HT-29 (cell line): ENCODE results near the gene AFF3. TPM values are rescaled to one million over a fixed set of nuclear protein-coding genes. Genes with fewer than 3 reads are reported as not detected.
"Not testable (repeated sequence)": the region's sequence is repeated elsewhere in the genome, so short reads cannot be mapped to it uniquely, and the experiment has no call there.

ENCODE experiments used
- DNase-seq: peaks from one replicate; pipeline ENCODE4 v3.0.0-alpha.2; 2015; ENCODE audit warnings: low spot score
- total RNA-seq: library from RNA; depleted of rRNA; stranded (reverse); fragments of >200 nt; shearing (Covaris generic); gene quantifications from 2 replicates; pipeline ENCODE4 v1.2.3, GENCODE V29; 2014

AFF3 gene
- total RNA-seq, 1 experiment from 2014 or later: not detected

- no peak for DNase-seq
Observed at GRCh38 chr2:99672766-99673350, 469.5 kb downstream of the AFF3 start.

DNA sequence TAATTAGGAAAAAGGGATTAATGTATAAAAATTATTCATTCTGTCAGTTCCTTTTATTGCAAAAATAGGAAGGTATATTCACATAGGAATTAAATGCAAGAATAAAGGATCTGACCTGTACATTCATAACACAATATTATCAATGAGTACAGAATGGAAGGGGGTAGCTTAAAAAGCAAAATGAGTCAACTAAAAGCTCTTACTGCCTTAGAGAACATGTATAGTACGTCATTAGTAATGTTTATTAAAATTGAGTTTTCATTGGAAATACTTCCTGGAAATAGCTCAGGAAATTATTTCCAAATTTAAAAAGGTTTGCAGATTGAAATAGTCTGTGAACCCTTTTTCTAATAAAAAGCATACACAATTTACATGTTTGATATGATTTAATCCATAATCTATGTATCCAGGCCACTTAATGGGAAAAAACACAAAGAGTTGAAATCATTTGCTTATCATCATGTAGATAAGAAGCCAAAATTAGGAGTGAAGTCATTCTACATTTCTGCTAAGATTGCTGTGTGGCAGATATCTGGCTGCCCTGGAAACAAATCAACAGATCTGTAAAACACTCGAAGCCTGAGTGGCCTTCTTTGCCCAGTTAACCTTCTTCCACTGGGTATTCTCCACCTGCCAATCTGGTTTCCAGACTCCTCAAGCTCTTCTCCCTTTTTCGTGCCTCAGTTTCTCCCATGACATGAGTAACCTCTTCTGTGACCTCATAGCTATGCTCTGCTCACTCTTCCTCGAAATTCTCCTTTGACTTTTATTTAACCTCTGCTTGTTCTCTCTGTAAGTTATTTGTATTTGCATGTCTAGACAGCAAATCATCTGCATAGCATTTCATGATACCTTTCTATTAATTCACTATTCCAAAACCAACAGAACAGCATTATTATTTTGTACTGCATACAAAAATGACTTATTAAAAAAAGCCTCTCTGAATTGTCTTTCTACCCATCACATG, 471.3 kb downstream of the AFF3 start:
- no peak for DNase-seq

- no peak for DNase-seq
Observed at GRCh38 chr2:99666256-99666655, 476.1 kb downstream of the AFF3 start.

GRCh38 chr2:99663641-99664040, 478.7 kb downstream of the AFF3 start:
- DNase-seq: no peak

- DNase-seq: no peak
Observed at GRCh38 chr2:99662761-99663341, 479.5 kb downstream of the AFF3 start.

DNA sequence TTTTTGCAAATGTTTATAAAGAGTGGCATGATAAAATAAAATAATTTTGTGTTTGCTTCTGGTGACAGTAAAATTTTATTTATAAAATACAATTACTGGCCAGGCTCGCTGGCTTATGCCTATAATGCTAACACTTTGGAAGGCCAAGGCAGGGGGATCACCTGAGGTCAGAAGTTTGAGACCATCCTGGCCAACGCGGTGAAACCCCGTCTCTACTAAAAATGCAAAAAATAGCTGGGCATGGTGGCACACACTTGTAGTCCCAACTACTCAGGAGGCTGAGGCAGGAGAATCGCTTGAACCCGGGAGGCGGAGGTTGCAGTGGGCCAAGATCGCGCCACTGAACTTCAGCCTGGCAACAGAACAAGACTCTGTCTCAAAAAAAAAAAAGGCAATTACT, 480.6 kb downstream of the AFF3 start:
- DNase-seq: not testable (repeated sequence)

DNA sequence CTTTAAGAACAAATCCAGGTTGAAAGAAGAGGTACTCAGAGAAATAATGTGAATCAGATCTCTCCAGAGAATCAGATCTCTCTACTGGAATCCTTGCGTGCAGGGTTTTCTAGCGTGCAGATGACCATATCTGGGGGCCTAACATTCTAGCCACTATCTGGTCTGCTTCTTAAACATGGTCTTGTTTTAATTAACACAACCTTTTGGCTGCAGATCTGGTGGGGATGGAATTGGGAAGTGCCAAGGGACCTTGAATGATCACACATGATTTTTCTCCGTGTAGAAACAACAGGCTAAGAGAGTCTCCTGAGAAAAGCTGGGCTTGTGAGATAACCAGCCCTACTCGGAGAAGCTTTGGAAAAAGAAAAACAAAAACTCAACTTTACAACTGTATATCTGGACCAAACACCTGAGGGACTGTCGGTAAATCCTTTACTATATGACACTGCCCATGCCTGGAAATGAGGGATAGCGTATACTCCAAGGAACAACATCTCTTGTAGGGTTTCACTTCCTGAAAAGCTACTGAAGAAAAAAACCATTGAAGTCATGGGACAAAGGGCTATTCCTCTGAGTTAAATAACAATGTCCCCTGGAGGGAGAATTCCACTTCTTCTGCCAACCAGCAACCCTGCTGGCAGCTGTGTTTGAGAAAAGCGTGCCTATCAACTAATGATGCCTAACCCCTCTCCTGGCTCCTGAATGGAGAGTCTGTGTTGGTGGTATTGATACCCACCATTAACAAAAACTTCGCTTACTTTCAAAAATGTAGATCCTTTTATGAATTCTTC, 481.6 kb downstream of the AFF3 start:
- no peak for DNase-seq

DNA sequence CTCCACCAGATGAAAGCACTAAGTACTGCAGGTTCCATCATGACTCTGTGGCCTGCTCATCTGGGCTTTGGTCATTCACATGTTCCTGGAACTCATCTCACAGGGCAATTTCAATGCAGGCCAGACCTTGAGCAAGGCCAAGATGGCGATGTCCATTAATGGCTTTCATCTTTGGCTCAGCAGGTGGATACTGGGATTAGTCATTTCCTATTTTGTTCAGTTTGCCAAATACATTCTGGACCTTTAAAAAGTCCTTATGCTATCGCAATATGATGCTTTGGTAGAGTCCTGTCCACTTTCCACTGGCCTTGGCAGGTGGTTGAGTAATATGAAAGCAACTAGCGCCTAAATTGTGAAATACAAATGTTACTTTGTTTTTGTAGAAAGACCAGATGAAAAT, 482.5 kb downstream of the AFF3 start:
- DNase-seq: no peak

DNA sequence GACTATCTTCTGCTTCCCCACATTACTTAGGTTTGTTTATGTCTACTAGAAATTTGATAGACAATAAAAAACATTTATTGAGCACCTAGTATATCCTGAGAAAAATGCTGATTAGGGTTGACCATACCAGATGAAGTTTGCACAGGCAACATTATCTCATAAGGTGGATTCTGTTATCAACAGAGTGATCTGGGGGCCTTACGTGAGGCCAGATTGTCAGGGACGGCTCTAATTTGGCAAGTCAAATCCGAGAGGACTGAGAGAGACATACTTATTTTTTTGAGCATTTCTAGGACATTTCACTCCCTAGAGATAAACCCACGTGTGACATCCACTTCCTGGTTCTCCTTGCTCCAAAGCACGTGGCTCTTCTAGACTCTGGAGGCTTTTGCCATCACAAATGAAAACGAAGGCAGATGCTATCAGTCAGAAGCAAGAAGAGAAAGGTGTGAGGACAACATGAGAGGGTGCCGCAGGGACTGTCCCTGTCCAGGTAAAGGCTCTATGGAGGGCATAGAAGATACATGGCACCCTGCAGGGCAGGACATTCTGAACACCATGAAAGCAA, 484.6 kb downstream of the AFF3 start:
- DNase-seq: no peak

GRCh38 chr2:99656994-99657393, 485.4 kb downstream of the AFF3 start:
- no peak for DNase-seq

DNA sequence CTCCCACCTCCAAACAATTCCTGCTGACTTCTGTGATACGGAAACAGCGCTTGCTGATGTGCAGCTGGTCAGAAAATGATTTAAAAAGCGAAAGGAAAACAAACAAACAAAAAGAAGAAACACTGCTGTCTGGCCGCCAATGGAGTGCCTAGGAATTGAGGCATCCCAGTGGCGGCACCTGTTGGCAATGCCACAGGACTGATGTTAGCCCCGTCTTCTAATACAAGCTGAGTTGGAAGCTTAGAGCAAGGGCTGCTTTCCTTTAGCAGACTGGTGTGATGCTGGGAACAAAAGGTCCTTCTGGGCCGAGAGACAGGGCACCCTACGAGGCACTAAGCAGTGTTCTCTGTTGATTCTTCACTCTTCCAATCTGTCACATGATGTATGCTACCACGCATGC, 489.0 kb downstream of the AFF3 start:
- peak; percentile 10 for DNase-seq

DNA sequence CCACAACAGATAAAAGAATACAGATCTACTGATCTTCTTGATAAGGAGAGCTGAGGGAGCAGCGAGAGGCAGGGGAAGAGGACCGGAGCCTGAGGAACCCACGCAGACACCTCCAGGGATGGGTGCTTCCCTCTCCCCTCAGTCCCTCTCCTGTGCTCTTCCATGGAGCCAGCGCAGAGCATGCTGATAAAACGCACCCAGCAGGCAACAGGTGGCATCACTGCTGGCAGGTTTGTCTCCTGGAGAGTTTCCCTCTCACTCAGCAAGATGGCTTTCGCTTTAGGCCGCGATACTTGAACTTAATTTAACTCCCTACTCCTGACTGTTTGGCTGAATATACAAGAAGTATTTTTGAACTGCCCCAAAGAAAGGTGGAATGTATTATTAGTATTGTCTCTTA, 489.5 kb downstream of the AFF3 start:
- no peak for DNase-seq

- DNase-seq: no peak
Observed at GRCh38 chr2:99651930-99652670, 490.3 kb downstream of the AFF3 start.

DNA sequence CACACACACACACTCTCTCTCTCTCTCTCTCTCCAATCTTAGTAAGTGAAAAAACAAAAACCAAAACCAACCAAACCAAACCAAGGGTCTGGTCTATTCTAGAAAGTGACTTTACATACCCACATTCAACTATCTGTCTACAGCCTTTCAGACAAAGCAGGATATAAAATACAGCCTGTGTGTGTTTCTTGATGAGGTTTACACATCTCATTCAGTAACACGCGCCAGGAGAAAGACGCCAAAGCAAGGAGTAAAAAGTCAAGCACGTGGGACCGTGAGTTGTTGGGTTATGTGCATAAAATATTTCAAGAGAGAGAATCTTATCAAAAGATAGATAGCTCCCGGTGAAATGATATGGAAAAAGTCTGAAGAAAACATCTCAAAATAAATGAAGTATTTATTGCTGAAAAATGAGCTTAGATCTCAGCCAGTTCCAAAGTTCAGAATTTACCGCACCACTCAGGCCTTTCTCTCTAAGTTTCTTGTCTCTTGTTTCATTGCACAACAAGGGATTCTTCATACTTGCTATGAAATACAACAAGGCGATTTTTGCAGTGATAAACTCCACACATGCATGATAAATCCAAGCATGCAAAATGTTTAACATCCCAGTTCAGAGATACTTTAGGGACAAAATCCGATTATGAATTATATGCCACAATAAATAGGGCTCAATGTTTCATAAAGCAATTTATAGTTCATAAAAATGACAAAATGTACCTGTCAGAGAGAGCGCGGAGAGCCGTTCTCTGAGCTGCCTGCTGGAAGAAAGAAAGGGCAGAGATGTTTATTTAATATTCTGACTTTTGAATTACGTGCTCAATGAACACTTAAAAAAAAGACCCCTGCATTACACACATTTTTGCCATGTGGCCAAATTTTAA, 493.2 kb downstream of the AFF3 start:
- no peak for DNase-seq

GRCh38 chr2:99648178-99648844, 494.1 kb downstream of the AFF3 start:
- DNase-seq: no peak

DNA sequence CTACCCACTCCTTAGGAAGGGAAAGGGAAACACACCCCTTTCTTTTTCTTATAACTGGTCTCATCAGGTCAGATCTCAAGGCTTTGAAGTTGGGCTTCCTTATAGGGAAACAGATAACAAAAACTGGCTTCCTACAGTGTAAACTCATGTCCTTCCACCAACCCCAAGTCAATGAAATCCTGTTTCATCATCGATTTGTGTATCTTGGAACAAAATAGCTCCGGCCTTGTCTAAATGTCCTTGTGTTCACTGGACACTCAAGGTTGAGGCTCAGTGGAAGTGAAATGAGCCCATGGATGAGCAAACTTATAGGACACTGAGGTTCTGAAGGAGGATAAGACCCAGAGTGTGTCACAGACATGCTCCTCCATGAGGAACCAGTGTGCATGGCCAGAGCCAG, 496.4 kb downstream of the AFF3 start:
- no peak for DNase-seq

- DNase-seq: no peak
Observed at GRCh38 chr2:99644419-99644787, 498.0 kb downstream of the AFF3 start.

DNA sequence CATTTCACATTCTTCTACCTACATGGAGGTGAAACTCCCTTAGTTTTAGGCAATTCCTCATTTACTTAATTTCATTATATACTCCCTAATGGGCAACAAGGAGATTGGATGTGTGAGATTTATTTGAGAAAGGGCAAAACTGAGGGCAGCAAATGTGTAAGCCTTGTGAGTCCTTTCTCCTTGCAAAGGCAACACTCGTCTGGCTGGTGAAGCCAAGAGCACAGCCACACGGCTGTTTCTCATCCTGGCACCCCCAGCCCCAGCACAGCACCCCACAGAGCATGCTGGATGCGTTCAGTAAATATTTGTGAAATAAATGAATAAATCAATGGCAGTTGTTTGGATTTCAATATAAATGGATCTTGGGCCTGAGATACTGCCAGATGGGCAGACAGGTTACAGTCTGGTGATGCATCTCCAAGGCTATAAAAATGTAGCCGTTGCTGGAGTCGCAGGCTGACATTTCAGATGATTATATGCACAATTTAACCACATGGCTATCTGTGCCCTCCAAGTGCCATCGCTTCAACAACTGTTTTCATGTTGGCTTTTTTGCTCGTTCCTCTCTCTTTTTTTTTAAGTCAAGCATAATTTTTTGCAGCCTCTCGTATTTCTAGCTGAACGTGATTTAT, 498.5 kb downstream of the AFF3 start:
- no peak for DNase-seq

DNA sequence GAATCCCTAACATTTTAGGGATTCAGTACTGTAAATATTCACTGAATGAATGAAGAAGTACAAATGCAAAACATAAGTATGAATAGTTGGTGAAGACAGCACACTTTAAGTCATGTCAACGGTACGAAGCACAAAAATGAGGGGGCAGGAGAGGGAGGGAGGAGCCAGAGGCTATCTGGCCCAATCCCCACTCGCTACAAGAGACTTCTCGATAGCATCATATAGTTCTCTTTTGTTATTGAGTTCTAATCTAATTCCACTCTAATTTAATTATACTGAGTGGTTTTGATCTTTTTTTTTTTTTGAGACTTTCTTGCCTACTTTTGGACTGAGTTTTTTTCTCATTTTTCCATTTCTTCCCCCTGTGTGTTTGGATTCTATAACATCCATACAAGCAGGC, 500.4 kb downstream of the AFF3 start:
- no peak for DNase-seq
